Measurements from ENCODE around the gene ABCC4.
A peak's percentile ranks its signal among the peaks of the same experiment; 100 is the strongest.
"Not testable (repeated sequence)": the region's sequence is repeated elsewhere in the genome, so short reads cannot be mapped to it uniquely, and the experiment has no call there.

Gene ABCC4

DNA sequence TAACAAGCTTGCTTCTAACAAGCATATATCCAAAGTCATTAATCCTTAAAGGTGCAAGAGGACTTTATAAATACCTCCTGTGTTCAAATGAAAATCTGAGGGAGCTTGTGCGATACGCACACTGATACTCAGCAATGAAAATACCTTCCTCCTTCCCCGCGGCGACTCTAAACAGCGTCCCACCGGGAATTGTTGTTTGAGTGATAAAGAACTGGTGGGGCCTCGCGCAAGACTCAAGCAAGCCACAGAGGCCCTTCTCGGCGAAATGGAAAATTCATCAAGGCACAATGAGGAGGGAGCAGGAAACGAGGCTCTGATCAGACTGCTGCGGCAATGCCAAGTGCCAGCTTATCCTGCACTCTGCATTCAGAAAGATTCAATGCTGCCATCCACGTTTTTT lies 126.7 kb downstream of the ABCC4 start:
- FAIRE-seq (no peak), DNase-seq (ENCODE audit: insufficient read length, low spot score) (no peak)

DNA sequence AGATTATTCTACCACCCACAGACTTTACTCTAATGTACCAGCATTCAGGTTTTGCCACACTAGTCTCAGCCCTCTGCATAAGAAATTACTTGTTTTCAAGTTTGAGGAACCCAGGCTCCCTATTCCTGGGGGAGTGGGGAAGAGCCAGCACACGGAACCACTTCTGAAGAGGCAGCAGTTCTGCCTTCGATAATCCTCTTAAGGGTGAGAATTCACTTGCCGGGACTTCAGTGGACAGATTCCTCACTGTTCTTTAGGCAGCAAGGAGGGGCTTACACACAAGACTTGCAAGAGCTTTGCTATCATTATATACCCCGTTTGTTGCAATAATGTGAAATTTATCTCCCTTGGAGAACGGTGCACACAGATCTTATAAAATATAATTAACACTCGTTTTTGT lies 133.1 kb downstream of the ABCC4 start:
- DNase-seq (ENCODE audit: insufficient read length, low spot score): no peak
- no peak for FAIRE-seq

- DNase-seq (ENCODE audit: insufficient read length, low spot score); FAIRE-seq: not testable (repeated sequence)
Observed at GRCh38 chr13:95167003-95167402, 134.2 kb downstream of the ABCC4 start.

GRCh38 chr13:95164830-95165229 lies 136.4 kb downstream of the ABCC4 start:
- FAIRE-seq (no peak), DNase-seq (ENCODE audit: insufficient read length, low spot score) (no peak)

GRCh38 chr13:95160112-95160906 lies 140.9 kb downstream of the ABCC4 start:
- peak; percentile 35 for FAIRE-seq
- no peak for DNase-seq (ENCODE audit: insufficient read length, low spot score)

- FAIRE-seq (no peak), DNase-seq (ENCODE audit: insufficient read length, low spot score) (no peak)
Observed at GRCh38 chr13:95159458-95159857, 141.8 kb downstream of the ABCC4 start.

GRCh38 chr13:95156208-95156607 lies 145.0 kb downstream of the ABCC4 start:
- no peak for FAIRE-seq
- DNase-seq (ENCODE audit: insufficient read length, low spot score): no peak

- no peak for FAIRE-seq
- DNase-seq (ENCODE audit: insufficient read length, low spot score): no peak
Observed at GRCh38 chr13:95155504-95155903, 145.7 kb downstream of the ABCC4 start.

GRCh38 chr13:95155093-95155492 lies 146.2 kb downstream of the ABCC4 start:
- no peak for FAIRE-seq
- no peak for DNase-seq (ENCODE audit: insufficient read length, low spot score)

- DNase-seq (ENCODE audit: insufficient read length, low spot score): no peak
- no peak for FAIRE-seq
Observed at GRCh38 chr13:95154413-95154886, 146.8 kb downstream of the ABCC4 start.

- DNase-seq (ENCODE audit: insufficient read length, low spot score) (no peak), FAIRE-seq (no peak)
Observed at GRCh38 chr13:95153647-95154412, 147.4 kb downstream of the ABCC4 start.

GRCh38 chr13:95151942-95152587 lies 149.2 kb downstream of the ABCC4 start:
- DNase-seq (ENCODE audit: insufficient read length, low spot score): no peak
- no peak for FAIRE-seq

- FAIRE-seq: no peak
- DNase-seq (ENCODE audit: insufficient read length, low spot score): no peak
Observed at GRCh38 chr13:95150555-95150954, 150.7 kb downstream of the ABCC4 start.

- FAIRE-seq (no peak), DNase-seq (ENCODE audit: insufficient read length, low spot score) (no peak)
Observed at GRCh38 chr13:95146486-95146885, 154.8 kb downstream of the ABCC4 start.

DNA sequence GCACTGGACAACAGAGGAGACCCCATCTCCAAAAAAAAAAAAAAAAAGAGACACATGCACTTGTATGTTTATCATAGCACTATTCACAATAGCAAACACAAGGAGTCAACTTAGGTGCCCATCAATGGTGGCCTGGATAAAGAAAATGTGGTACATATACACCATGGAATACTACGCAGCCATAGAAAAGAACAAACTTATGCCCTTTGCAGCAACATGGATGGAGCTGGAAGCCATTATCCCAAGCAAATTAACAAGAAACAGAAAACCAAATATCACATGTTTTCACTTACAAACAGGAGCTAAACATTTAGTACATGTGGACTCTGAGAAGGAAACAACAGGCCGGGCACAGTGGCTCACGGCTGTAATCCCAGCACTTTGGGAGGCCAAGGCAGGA lies 155.7 kb downstream of the ABCC4 start:
- DNase-seq (ENCODE audit: insufficient read length, low spot score) (no peak), FAIRE-seq (peak; percentile 58)

DNA sequence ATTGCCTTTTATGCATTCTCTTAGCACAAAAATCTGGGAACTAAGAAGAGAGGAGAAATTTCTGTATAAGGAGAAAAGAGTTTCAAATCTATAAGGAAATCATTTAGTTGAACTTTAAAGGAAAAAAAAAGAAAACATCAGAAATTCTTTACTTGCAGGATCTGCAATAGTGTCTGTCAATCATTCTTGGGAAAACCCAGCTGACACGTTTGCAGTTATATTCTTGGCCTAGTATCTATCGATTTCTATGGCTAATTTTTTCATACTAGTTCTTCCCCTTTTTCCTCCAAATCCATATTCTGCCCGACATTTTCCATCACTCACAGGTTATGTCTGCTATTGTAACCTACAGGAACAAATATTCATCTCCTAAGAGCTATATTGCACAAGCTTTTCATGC lies 160.7 kb downstream of the ABCC4 start:
- FAIRE-seq: no peak
- no peak for DNase-seq (ENCODE audit: insufficient read length, low spot score)

- DNase-seq (ENCODE audit: insufficient read length, low spot score) (no peak), FAIRE-seq (no peak)
Observed at GRCh38 chr13:95138876-95139585, 162.2 kb downstream of the ABCC4 start.

- DNase-seq (ENCODE audit: insufficient read length, low spot score): peak; percentile 5
- FAIRE-seq: no peak
Observed at GRCh38 chr13:95137096-95137495, 164.2 kb downstream of the ABCC4 start.

DNA sequence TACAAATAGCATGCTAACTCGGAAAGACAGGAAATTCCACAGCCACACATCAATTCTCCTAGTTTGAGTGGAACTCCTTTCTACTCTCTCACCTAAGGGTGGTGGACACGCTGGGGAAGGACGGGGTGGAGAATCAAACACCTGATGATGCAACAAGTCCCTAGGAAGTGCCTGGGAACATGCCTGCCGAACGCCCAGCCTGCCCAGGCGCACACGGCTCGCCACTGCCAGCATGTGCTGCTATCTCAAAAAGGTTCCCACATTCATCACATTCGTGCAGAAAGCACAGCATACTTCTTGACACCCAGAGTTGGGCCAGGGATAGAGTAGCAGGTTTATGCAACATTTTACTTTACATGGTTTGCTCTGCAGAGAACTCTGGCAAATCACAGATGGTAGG lies 164.6 kb downstream of the ABCC4 start:
- DNase-seq (ENCODE audit: insufficient read length, low spot score) (no peak), FAIRE-seq (no peak)

DNA sequence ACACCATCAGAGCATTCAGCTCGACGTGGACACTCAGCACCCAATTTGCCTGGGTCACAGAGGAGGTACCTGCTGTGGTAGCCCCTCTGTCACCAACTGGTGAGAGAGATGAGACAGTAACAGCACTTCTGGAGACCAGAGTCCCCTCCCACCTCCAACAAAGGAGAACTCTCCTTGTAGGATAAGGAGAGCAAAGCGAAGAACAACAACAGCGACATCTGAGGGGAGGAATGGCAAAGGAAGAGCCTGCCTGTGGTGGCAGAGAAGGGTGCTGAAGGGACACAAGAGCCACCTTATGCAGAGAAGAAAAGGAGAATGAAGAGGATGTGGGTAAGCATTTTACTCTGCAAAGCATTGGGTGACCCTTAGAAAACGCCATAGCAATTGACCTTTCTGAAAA lies 167.8 kb downstream of the ABCC4 start:
- no peak for DNase-seq (ENCODE audit: insufficient read length, low spot score)
- FAIRE-seq: no peak

- FAIRE-seq (no peak), DNase-seq (ENCODE audit: insufficient read length, low spot score) (no peak)
Observed at GRCh38 chr13:95129004-95129403, 172.2 kb downstream of the ABCC4 start.
